ENCODE data around the gene RNF17. TPM values are rescaled to one million over a fixed set of nuclear protein-coding genes. Genes with fewer than 3 reads are reported as not detected.

The RNF17 gene
- polyA plus RNA-seq, 1 of the 3 experiments (the other 2 are of a cell fraction), result not detected

GRCh38 chr13:24716446-24716845, 47.5 kb upstream of the RNF17 start:
- TF ChIP-seq USF1 (IDR thresholded peaks at IDR 0.05; ENCODE audit: borderline replicate concordance, low read depth), result no peak
- no peak for TF ChIP-seq JUND (IDR thresholded peaks at IDR 0.05)
- no peak for TF ChIP-seq REST (IDR thresholded peaks at IDR 0.05; ENCODE audit: low read depth, low read length)
- no peak for TF ChIP-seq RXRA (IDR thresholded peaks at IDR 0.05; ENCODE audit: borderline replicate concordance, low read depth)
- TF ChIP-seq NFIC (IDR thresholded peaks at IDR 0.05; ENCODE audit: borderline replicate concordance), result no peak
- TF ChIP-seq GABPA (IDR thresholded peaks at IDR 0.05; ENCODE audit: low read depth), result no peak
- TF ChIP-seq EZH2phosphoT487 (IDR thresholded peaks at IDR 0.05; ENCODE audit: borderline replicate concordance, low read depth), result no peak
- no peak for TF ChIP-seq TEAD4 (IDR thresholded peaks at IDR 0.05; ENCODE audit: borderline replicate concordance, insufficient read depth)
- no peak for TF ChIP-seq SIN3A (IDR thresholded peaks at IDR 0.05; ENCODE audit: borderline replicate concordance, low read depth, low read length)
- TF ChIP-seq FOXM1 (IDR thresholded peaks at IDR 0.05; ENCODE audit: low read depth), result no peak
- TF ChIP-seq SMC3 (IDR thresholded peaks at IDR 0.05; ENCODE audit: low read depth, low read length), result no peak
- no peak for TF ChIP-seq TAF1 (IDR thresholded peaks at IDR 0.05; ENCODE audit: borderline replicate concordance, low read depth, low read length)
- no peak for TF ChIP-seq CTCF (IDR thresholded peaks at IDR 0.05)
- TF ChIP-seq NRF1 (IDR thresholded peaks at IDR 0.05; ENCODE audit: low read depth, low read length), result no peak
- Histone ChIP-seq H3K4me2 (no peak overlapping the region), H3K4me1 (ENCODE audit: control insufficient read depth in 1 of 2, insufficient read depth in 2 of 2, low read depth in 1 of 2, low read length in 1 of 2) (no peaks in the 10 kb centered on the region), H4K20me1 (ENCODE audit: insufficient read depth) (no peaks in the 10 kb centered on the region), H3K79me2 (ENCODE audit: insufficient read depth) (no peaks in the 10 kb centered on the region), H3K9me3 (no peaks in the 10 kb centered on the region), H3K27me3 (ENCODE audit: insufficient read depth) (no peaks in the 10 kb centered on the region; the same call in none of the 2 replicates), H3K36me3 (replicated peaks in 1 of 2; ENCODE audit: control insufficient read depth in 1 of 2, insufficient read depth in 2 of 2, low read length in 1 of 2) (no peaks in the 10 kb centered on the region), H3K9ac (no peak overlapping the region), H2AFZ (ENCODE audit: low read depth) (no peak overlapping the region), H3F3A (replicated peaks; ENCODE audit: insufficient read depth) (no peaks in the 10 kb centered on the region), H3K27ac (ENCODE audit: low read depth in 2 of 2, low read length in 1 of 2) (no peak overlapping the region), H3K4me3 (ENCODE audit: low read depth in 2 of 2, low read length in 1 of 2) (no peak overlapping the region), H3K9me2 (no peaks in the 10 kb centered on the region)
- no peak for DNase-seq
- POLR2A ChIA-PET, result no interaction called here
- CTCF ChIA-PET, result interaction anchor here (0.9 to 1.4 kb wide), 4 partner anchors 9 to 52 kb away, joined by 3 to 5 read pairs (median 4); no protein-coding TSS in a partner anchor
- 54% methylated on average over 7 of the region's 7 CpGs for WGBS (ENCODE audit: low lambda C conversion rate)

Measured in SK-N-SH (cell line).